LNCaP clone FGC (cell line): ENCODE measurements around the gene DGCR2.

ENCODE experiments used
- DNase-seq: peaks from one replicate; pipeline ENCODE4 v3.0.0-alpha.2; 2011; ENCODE audit warnings: low read depth
- H3K4me3 ChIP-seq: 2 replicates; pipeline ENCODE4 v1.5.1; 2011; ENCODE audit warnings: mild to moderate bottlenecking, low read depth, low read length, control low read depth
- CTCF ChIP-seq: IDR thresholded peaks from 2 replicates; pipeline ENCODE4 v1.5.1; 2012; ENCODE audit warnings: mild to moderate bottlenecking; ENCODE audit not compliant: control insufficient read depth, insufficient read depth; ENCODE audit errors: extremely low read depth

Gene DGCR2

GRCh38 chr22:19149991-19150390 is 27.8 kb upstream of the DGCR2 start, which contains the start of gene GSC2:
Gene GSC2, minus strand, starts transcription at chr22:19150292. Its CDS starts 9 bp downstream, at chr22:19150283.
- no peak within 1 kb of the TSS for H3K4me3 ChIP-seq
- no peak for DNase-seq
- no peak for TF ChIP-seq CTCF

- TF ChIP-seq CTCF, result no peak
- no peak overlapping the region for H3K4me3 ChIP-seq
- DNase-seq, result no peak
Observed at GRCh38 chr22:19149047-19149883, 27.1 kb upstream of the DGCR2 start.

GRCh38 chr22:19148417-19149046 is 26.3 kb upstream of the DGCR2 start:
- no peak overlapping the region for H3K4me3 ChIP-seq
- no peak for DNase-seq
- no peak for TF ChIP-seq CTCF

- H3K4me3 ChIP-seq, result no peak overlapping the region
- no peak for TF ChIP-seq CTCF
- DNase-seq, result no peak
Observed at GRCh38 chr22:19147195-19147780, 25.1 kb upstream of the DGCR2 start.

- no peak for DNase-seq
- no peak overlapping the region for H3K4me3 ChIP-seq
- no peak for TF ChIP-seq CTCF
Observed at GRCh38 chr22:19146215-19146968, 24.2 kb upstream of the DGCR2 start.

- no peak for DNase-seq
- H3K4me3 ChIP-seq, result peak overlapping the region; percentile 95
- TF ChIP-seq CTCF, result no peak
Observed at GRCh38 chr22:19143967-19144400, 21.8 kb upstream of the DGCR2 start.
